BJ (cell line): ENCODE data around the gene ZSWIM1. TPM values are rescaled to one million over a fixed set of nuclear protein-coding genes. Genes with fewer than 3 reads are reported as not detected.
A peak's percentile ranks its signal among the peaks of the same experiment; 100 is the strongest.

Experiments
- CTCF ChIA-PET: fragments of 350-600 bp; formaldehyde crosslinking; extraction: SDS; loops from one replicate; lab custom pipeline; 2021; ENCODE audit warnings: antibody characterized with exemption, inconsistent platforms; lab: Yijun Ruan, JAX
- POLR2A ChIA-PET: fragments of 300-600 bp; sonication (Branson Sonifier 250); formaldehyde crosslinking; extraction: SDS; loops from one replicate; lab custom pipeline; 2021; ENCODE audit warnings: antibody characterized with exemption; lab: Charles Lee
- DNase-seq: peaks from one replicate; pipeline ENCODE4 v3.0.0-alpha.2; 2011; ENCODE audit warnings: low read depth
- H3K27me3 ChIP-seq: 2 replicates; pipeline ENCODE4 v1.6.0; 2011; ENCODE audit warnings: low read length; ENCODE audit not compliant: control insufficient read depth, insufficient read depth
- H3K36me3 ChIP-seq: 2 replicates; pipeline ENCODE4 v1.5.1; 2011; ENCODE audit warnings: low read length; ENCODE audit not compliant: control insufficient read depth, insufficient read depth
- H3K4me3 ChIP-seq: 2 replicates; pipeline ENCODE4 v1.5.1; 2011; ENCODE audit warnings: low read depth, mild to moderate bottlenecking, control low read depth, low read length
- CTCF ChIP-seq: IDR thresholded peaks from 2 replicates; pipeline ENCODE4 v1.5.1; 2011; ENCODE audit warnings: low read depth, mild to moderate bottlenecking, control low read depth, inconsistent platforms, low read length, moderate library complexity; ENCODE audit not compliant: insufficient read depth
- polyA plus RNA-seq: library from polyadenylated mRNA; depleted of rRNA; stranded (reverse); fragments of >200 nt; gene quantifications from 2 replicates; pipeline ENCODE4 v1.2.3, GENCODE V29; 2011

The ZSWIM1 gene
- polyA plus RNA-seq, 1 experiment: 6.0 TPM

GRCh38 chr20:45834797-45835161 is 46.2 kb upstream of the ZSWIM1 start:
- TF ChIP-seq CTCF: no peak
- Histone ChIP-seq H3K4me3 (peak overlapping the region; percentile 69), H3K27me3 (no peaks in the 10 kb centered on the region), H3K36me3 (peaks cover 5% of the 10 kb centered on the region; the same call in 1 of the 2 replicates)
- DNase-seq: no peak
- ChIA-PET CTCF (interaction anchor here (1.0 kb wide), 1 partner anchor 55 kb away, joined by 3 read pairs; no protein-coding TSS in a partner anchor), POLR2A (interaction anchor here (0.6 kb wide), 1 partner anchor 20 kb away, joined by 3 read pairs; no protein-coding TSS in a partner anchor)

GRCh38 chr20:45835329-45835765 is 45.7 kb upstream of the ZSWIM1 start:
- CTCF ChIA-PET: no interaction called here

GRCh38 chr20:45835825-45836224 is 45.2 kb upstream of the ZSWIM1 start:
- ChIA-PET POLR2A (interaction anchor here (0.6 kb wide), 1 partner anchor 8 kb away, joined by 3 read pairs; no protein-coding TSS in a partner anchor), CTCF (no interaction called here)
- peak; percentile 60 for DNase-seq
- no peak for TF ChIP-seq CTCF
- Histone ChIP-seq H3K4me3 (no peak overlapping the region), H3K27me3 (no peaks in the 10 kb centered on the region), H3K36me3 (peaks cover 8% of the 10 kb centered on the region)

More at GRCh38 chr20:45835329-45835765, 45.7 kb upstream of the ZSWIM1 start:
- no peaks in the 10 kb centered on the region for H3K27me3 ChIP-seq
- POLR2A ChIA-PET: interaction anchor here (0.6 kb wide), 1 partner anchor 8 kb away, joined by 3 read pairs; no protein-coding TSS in a partner anchor
- peaks cover 5% of the 10 kb centered on the region for H3K36me3 ChIP-seq
- no peak for DNase-seq
- no peak for TF ChIP-seq CTCF
- no peak overlapping the region for H3K4me3 ChIP-seq

GRCh38 chr20:45836841-45837240 is 44.2 kb upstream of the ZSWIM1 start:
- peaks cover 13% of the 10 kb centered on the region for H3K36me3 ChIP-seq
- CTCF ChIA-PET: interaction anchor here (1.0 to 1.3 kb wide), 2 partner anchors 11 to 38 kb away, joined by 3 to 5 read pairs; no protein-coding TSS in a partner anchor
- H3K4me3 ChIP-seq: no peak overlapping the region
- no peaks in the 10 kb centered on the region for H3K27me3 ChIP-seq
- POLR2A ChIA-PET: no interaction called here
- DNase-seq: no peak
- no peak for TF ChIP-seq CTCF

GRCh38 chr20:45840700-45841198 is 40.3 kb upstream of the ZSWIM1 start:
- POLR2A ChIA-PET: no interaction called here
- peaks cover 24% of the 10 kb centered on the region for H3K36me3 ChIP-seq
- no peak for DNase-seq
- CTCF ChIA-PET: interaction anchor here (1.4 kb wide), 1 partner anchor 41 kb away, joined by 3 read pairs; no protein-coding TSS in a partner anchor
- H3K4me3 ChIP-seq: no peak overlapping the region
- TF ChIP-seq CTCF: no peak
- H3K27me3 ChIP-seq: no peaks in the 10 kb centered on the region
